ENCODE measurements around the gene HDDC2.

Gene HDDC2, protein sequence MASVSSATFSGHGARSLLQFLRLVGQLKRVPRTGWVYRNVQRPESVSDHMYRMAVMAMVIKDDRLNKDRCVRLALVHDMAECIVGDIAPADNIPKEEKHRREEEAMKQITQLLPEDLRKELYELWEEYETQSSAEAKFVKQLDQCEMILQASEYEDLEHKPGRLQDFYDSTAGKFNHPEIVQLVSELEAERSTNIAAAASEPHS

GRCh38 chr6:125301435-125302391 lies at the start of gene HDDC2:
HDDC2 (minus strand) TSS chr6:125301967; CDS start chr6:125301932, 35 bp downstream.
- DNase-seq = peak in 1 of 2 experiments; percentile 28

DNA sequence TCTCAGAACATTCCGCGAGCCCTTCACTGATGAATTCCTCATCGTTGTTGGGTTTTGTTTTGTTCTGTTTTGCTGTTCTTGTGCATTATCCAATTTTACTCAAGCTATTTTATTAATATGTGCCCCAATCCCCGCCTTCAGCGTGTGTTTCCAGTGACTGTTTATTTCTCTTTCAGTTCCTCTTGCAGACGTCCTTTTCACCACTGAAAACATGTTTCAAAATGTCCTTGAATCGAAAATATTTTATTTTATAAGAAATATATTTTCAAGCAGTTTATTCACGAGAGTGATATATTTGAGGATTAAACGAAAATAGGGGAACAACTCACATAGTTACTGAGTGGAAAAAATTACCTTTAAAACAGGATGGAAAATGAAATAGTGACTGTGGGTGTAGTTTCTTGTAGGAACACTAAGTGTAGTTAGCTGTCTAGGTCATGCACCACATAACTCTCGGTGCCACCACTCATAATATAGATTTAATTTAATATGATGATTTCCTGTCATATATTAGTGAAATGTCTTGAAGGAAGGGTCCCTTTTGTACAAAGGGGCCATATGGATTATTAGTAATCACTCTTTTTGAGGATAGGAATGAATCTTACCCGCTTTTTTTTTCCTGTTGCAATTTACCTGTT lies 45.3 kb upstream of the HDDC2 start:
- no peak for DNase-seq

GRCh38 chr6:125346201-125346925 lies 44.6 kb upstream of the HDDC2 start:
- DNase-seq = no peak

DNA sequence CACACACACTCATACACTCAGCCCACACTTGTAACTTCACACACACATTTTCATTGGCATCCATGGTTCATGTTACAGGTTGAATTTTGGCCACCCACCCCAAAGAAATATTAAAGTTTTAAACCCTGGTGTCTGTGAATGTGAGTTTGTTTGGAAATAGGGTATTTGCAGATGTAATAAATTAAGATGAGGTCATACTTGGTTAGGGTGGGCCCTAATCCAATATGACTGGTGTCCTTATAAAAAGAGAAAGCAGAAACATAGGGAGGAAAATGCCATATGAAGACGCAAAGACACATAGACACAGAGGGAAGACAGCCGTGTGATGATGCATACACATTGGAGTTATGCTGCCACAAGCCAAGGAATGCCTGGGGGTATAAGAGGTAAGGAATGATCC lies 39.7 kb upstream of the HDDC2 start:
- no peak for DNase-seq

DNA sequence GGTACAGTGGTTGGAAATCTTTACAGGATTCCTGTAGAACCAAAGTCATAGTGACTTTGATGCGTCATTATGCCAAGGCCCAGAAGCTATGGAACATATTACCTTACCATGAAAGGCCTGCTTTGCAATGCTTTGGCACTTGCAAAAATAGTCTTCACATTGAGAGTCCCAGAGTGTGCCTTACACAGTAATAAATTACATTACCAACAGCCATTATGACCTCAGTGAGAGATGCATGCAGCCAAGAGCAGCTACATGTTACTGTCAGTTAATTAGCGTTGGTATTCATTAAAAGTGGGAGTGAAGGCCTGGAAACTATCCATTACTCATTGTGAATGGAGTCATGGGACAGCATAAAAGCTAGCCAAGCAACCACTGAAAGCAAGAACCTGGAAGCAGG lies 39.2 kb upstream of the HDDC2 start:
- no peak for DNase-seq

DNA sequence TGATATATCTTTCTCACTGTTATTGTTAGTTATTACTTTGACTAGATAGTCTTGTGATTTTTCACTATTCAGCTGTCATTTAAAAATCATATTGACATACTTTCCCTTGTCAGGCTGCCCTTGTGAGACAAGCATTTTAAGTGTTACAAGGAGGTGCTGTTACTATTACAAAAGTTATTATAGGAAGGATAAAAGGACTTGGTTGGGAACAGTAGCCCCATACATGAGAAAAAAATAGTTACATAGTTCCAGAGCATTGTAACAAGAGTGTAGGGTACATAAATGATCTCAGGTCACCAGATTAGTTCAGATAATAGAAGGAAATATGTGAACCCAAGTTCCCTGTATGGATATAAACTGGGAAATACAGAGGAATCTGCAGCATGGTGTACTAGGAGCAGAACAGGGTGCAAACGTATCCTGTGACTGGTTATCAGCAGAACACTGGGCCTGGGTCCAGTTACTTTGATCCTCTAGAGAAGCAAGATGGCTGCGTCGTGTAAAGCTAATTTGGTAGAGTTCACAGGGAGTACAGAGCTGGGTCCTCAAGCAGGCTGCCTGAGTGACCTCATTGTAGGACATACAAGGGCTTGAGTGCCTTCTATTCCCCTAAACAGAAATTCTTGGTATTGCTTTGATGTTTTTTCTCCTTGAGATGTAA lies 38.5 kb upstream of the HDDC2 start:
- no peak for DNase-seq

- no peak for DNase-seq
Observed at GRCh38 chr6:125339653-125340052, 37.9 kb upstream of the HDDC2 start.

DNA sequence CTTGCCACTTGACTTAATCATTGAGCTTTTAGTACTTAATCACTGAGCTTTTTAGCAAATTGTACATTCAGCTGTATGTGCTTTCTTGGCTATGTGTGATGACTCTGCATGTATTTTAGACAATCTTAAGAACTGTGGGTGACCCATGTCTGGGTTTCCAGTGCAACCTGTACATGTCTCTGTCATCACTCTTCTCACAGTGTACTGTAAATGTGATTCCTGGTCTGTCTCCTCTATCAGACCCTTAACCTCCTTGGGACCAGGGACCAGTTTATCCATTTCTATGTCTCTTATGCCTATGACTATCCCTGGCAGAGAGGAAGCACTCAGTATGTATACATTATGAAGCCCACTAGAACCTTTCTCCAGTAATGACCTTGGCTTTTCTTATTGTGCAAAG lies 36.6 kb upstream of the HDDC2 start:
- DNase-seq = no peak

DNA sequence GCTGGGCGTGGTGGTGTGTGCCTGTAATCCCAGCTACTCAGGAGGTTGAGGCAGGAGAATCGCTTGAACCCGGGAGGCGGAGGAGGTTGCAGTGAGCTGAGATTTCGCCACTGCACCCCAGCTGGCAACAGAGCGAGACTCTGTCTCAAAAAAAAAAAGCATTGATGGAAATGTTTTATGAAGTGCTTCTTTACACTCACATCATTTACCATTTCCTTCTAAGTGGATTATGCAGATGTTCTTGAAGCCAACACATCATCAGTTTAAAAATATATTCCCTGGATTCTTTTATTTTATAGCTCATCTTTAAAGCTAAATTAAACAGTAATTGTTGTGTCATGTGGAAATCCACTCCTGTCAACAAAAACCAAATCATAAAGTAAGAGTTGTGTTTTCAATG lies 35.9 kb upstream of the HDDC2 start:
- no peak for DNase-seq

DNA sequence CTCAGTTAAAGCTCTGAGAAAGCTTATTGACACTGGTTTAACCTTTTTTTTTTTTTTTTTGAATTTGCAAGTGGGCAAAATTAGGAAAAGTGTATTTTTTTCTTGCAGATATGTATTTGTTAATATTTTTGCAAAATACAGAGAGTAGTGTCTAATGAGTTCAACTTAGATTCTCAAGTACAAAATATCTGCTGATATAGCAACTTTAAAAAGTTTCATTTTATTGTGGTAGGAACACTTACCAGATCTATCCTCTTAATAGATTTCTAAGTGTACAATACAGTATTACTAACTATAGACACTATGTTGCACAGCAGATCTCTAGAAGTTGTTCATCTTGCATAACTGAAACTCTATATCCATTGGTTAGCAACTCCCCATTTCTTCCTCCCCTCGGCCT lies 30.9 kb upstream of the HDDC2 start:
- no peak for DNase-seq

GRCh38 chr6:125325586-125325985 lies 23.8 kb upstream of the HDDC2 start:
- DNase-seq = no peak

- no peak for DNase-seq
Observed at GRCh38 chr6:125323376-125323775, 21.6 kb upstream of the HDDC2 start.

DNA sequence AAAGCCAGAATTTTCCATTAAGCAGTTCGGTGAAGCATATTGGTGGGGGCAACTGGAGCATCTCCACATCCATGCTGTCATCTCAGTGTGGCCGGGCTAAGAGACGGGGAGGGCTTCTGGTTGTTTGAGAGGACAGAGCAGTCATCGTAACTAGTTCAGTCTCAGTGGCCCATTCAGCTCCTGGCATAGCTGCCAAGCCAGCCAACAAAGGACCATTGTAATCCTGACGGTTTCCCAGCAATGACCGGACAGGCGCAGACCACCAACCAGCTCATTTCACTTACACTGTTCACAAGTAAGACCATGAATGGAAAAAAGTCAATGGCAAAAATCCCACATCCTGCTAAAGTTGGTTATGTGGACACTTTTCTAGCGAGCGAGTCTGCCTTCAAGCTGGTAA lies 14.9 kb upstream of the HDDC2 start:
- DNase-seq = no peak

- DNase-seq = no peak
Observed at GRCh38 chr6:125315548-125315947, 13.8 kb upstream of the HDDC2 start.

DNA sequence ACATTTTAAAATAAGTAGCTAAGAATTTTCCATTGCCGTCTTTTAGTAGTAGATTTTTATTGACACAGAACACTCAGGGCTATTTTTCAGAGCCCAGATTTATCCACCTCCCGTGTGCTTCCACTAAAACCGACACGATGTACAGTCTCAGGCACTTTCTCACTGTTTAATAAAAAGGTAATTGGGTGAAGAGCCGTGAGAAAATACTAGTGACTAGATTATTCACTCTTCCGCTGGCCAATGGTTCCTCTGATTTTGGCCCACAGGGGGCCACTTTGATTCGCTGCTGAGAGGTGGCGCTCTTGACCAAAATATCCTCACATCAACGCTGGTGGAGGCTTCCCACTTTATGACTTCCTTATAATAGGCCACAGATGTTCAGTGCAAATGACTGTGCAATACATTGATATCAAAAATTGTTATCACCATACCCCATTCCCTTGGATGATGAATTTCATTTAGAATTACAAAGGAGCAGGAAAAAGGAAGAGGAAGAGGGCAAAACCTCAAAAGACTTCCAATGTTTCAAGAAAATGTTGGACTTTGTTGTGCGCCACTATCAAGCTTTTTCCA lies 12.3 kb upstream of the HDDC2 start:
- DNase-seq = no peak

GRCh38 chr6:125312950-125313349 lies 11.2 kb upstream of the HDDC2 start:
- DNase-seq = no peak

DNA sequence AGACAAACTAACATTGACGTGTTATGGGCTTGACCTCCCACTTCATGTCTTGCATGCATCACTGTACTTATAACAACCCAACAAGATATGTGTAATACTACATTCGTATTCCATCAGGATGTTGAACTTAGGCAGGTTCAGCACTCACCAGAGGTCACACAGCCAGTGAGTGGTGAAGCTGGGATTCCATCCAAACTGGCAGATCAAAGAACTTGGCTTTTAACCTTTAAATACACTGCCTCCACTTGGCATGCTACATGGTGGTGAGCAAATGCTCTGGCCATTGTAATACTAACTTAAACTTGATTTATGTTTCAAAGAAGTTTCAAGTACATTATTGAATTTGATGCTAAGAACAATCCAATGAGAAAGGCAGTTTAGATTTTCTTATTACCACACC lies 10.7 kb upstream of the HDDC2 start:
- DNase-seq = no peak

- peak in 1 of 2 experiments; percentile 21 for DNase-seq
Observed at GRCh38 chr6:125310994-125311649, 9.4 kb upstream of the HDDC2 start.

GRCh38 chr6:125307964-125308615 lies 6.3 kb upstream of the HDDC2 start:
- DNase-seq = no peak

GRCh38 chr6:125307150-125307838 lies 5.5 kb upstream of the HDDC2 start:
- DNase-seq = no peak
